SK-N-SH treated with all-trans-retinoic acid at 6 μM for 48 hours (cell line): ENCODE measurements around the gene NFATC2IP.

Experiments
- ARNTL ChIP-seq: fragments of 450-650 bp; formaldehyde crosslinking; IDR thresholded peaks from 2 replicates; pipeline ENCODE4 v1.5.0; 2020; ENCODE audit warnings: low read depth, mild to moderate bottlenecking, moderate library complexity, borderline replicate concordance
- BACH2 ChIP-seq: fragments of 250-450 bp; sonication (Bioruptor Pico); IDR thresholded peaks from 2 replicates; pipeline ENCODE4 v1.9.0; 2021; ENCODE audit warnings: mild to moderate bottlenecking, borderline replicate concordance
- CREB5 ChIP-seq: fragments of 250-450 bp; sonication (Bioruptor Pico); IDR thresholded peaks from 2 replicates; pipeline ENCODE4 v1.5.1; 2020; ENCODE audit warnings: low read depth, mild to moderate bottlenecking, moderate library complexity
- CSRNP3 ChIP-seq: fragments of 250-450 bp; sonication (Bioruptor Pico); IDR thresholded peaks from 2 replicates; pipeline ENCODE4 v1.5.1; 2021; ENCODE audit warnings: mild to moderate bottlenecking, moderate library complexity
- GLIS3 ChIP-seq: fragments of 250-450 bp; sonication (Bioruptor Pico); IDR thresholded peaks from 2 replicates; pipeline ENCODE4 v1.5.0; 2020; ENCODE audit warnings: mild to moderate bottlenecking, moderate library complexity
- PATZ1 ChIP-seq: fragments of 250-450 bp; sonication (Bioruptor Pico); IDR thresholded peaks from 2 replicates; pipeline ENCODE4 v1.8.0; 2020; ENCODE audit warnings: mild to moderate bottlenecking, moderate library complexity, borderline replicate concordance
- POU6F1 ChIP-seq: fragments of 250-450 bp; sonication (Bioruptor Pico); IDR thresholded peaks from 2 replicates; pipeline ENCODE4 v1.8.0; 2021; ENCODE audit warnings: low read depth, mild to moderate bottlenecking, moderate library complexity, borderline replicate concordance
- RARB ChIP-seq: fragments of 250-450 bp; sonication (Bioruptor Pico); IDR thresholded peaks from 2 replicates; pipeline ENCODE4 v1.8.0; 2021; ENCODE audit warnings: mild to moderate bottlenecking, moderate library complexity
- TSHZ2 ChIP-seq: fragments of 250-450 bp; sonication (Bioruptor Pico); IDR thresholded peaks from 2 replicates; pipeline ENCODE4 v1.5.0; 2020; ENCODE audit warnings: mild to moderate bottlenecking, moderate library complexity
- ZFP3 ChIP-seq: fragments of 250-450 bp; sonication (Bioruptor Pico); IDR thresholded peaks from 2 replicates; pipeline ENCODE4 v1.5.0; 2020; ENCODE audit warnings: mild to moderate bottlenecking, moderate library complexity
- ZNF565 ChIP-seq: fragments of 450-650 bp; formaldehyde crosslinking; conservative IDR thresholded peaks from 2 replicates; pipeline ENCODE4 v1.5.0; 2020; ENCODE audit warnings: low read depth, mild to moderate bottlenecking, moderate library complexity
- ZNF8 ChIP-seq: fragments of 450-650 bp; formaldehyde crosslinking; IDR thresholded peaks from 2 replicates; pipeline ENCODE4 v1.5.0; 2020; ENCODE audit warnings: mild to moderate bottlenecking, moderate library complexity

GRCh38 chr16:29011112-29011511 lies 60.4 kb downstream of the NFATC2IP start:
- no peak for TF ChIP-seq ZNF565 (CRISPR knock-in tag)
- no peak for TF ChIP-seq CREB5 (CRISPR knock-in tag)
- no peak for TF ChIP-seq PATZ1 (CRISPR knock-in tag)
- no peak for TF ChIP-seq ZFP3
- TF ChIP-seq ZNF8 (CRISPR knock-in tag): no peak
- TF ChIP-seq BACH2: no peak
- TF ChIP-seq GLIS3: no peak
- TF ChIP-seq TSHZ2 (CRISPR knock-in tag): no peak
- TF ChIP-seq CSRNP3 (CRISPR knock-in tag): no peak
- no peak for TF ChIP-seq RARB (CRISPR knock-in tag)
- TF ChIP-seq ARNTL (CRISPR knock-in tag): no peak
- TF ChIP-seq POU6F1: no peak
